Retina (tissue), 1 donor: Measurements from ENCODE around the gene ATAD1.
"Not testable (repeated sequence)": the region's sequence is repeated elsewhere in the genome, so short reads cannot be mapped to it uniquely, and the experiment has no call there.

ENCODE experiments used
- DNase-seq: peaks from one replicate; pipeline ENCODE4 v3.0.0-alpha.2; 2016

The ATAD1 gene, protein sequence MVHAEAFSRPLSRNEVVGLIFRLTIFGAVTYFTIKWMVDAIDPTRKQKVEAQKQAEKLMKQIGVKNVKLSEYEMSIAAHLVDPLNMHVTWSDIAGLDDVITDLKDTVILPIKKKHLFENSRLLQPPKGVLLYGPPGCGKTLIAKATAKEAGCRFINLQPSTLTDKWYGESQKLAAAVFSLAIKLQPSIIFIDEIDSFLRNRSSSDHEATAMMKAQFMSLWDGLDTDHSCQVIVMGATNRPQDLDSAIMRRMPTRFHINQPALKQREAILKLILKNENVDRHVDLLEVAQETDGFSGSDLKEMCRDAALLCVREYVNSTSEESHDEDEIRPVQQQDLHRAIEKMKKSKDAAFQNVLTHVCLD

GRCh38 chr10:87817609-87818504, at the start of gene ATAD1:
TSS of gene ATAD1 (minus strand) at chr10:87818226. CDS start at chr10:87814599, 3,627 bp downstream.
- DNase-seq: peak; percentile 96

DNA sequence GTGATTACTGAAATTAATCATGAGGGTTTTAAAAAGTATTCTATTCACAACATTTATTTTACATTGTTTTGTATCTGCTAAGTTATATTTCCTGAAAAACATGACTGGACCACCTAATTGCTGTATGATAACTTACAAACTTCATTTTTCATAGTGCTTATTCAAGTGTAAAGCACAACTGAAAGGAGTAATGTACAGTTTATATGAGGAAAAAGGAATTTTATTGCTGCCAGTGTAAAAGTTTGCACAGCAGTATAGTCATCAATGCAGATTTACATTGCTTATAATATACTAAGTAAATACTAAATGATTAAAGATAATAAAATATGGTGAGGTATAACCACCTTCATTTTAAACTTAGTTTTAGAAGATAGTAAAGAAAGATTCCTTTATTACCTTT, 49.4 kb upstream of the ATAD1 start:
- no peak for DNase-seq

- no peak for DNase-seq
Measured at GRCh38 chr10:87866412-87866974, 48.5 kb upstream of the ATAD1 start.

- peak; percentile 19 for DNase-seq
Measured at GRCh38 chr10:87865241-87865881, 47.3 kb upstream of the ATAD1 start.

GRCh38 chr10:87864496-87865059, 46.6 kb upstream of the ATAD1 start:
- DNase-seq: no peak

GRCh38 chr10:87863951-87864495, 46.0 kb upstream of the ATAD1 start:
- peak; percentile 87 for DNase-seq

DNA sequence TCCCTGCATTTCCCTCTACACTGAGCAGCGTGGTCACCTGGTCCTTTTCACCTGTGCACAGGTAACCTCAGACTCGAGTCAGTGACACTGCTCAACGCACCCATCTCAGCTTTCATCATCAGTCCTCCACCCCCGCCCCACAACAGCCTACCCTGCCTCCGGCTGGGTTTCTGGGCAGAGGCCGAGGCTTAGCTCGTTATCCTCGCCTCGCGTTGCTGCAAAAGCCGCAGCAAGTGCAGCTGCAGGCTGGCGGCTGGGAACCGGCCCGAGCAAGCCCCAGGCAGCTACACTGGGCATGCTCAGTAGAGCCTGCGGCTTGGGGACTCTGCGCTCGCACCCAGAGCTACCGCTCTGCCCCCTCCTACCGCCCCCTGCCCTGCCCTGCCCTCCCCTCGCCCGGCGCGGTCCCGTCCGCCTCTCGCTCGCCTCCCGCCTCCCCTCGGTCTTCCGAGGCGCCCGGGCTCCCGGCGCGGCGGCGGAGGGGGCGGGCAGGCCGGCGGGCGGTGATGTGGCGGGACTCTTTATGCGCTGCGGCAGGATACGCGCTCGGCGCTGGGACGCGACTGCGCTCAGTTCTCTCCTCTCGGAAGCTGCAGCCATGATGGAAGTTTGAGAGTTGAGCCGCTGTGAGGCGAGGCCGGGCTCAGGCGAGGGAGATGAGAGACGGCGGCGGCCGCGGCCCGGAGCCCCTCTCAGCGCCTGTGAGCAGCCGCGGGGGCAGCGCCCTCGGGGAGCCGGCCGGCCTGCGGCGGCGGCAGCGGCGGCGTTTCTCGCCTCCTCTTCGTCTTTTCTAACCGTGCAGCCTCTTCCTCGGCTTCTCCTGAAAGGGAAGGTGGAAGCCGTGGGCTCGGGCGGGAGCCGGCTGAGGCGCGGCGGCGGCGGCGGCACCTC, 45.3 kb upstream of the ATAD1 start, which contains the start of the genes KLLN and PTEN:
Gene KLLN, minus strand, starts transcription at position 481 of the 891 bp plus-strand sequence. CDS start 1,046 bp downstream, outside the sequence.
Gene PTEN, plus strand, starts transcription at position 573 of the 891 bp plus-strand sequence. CDS start 845 bp downstream, outside the sequence.
- peak; percentile 89 for DNase-seq

DNA sequence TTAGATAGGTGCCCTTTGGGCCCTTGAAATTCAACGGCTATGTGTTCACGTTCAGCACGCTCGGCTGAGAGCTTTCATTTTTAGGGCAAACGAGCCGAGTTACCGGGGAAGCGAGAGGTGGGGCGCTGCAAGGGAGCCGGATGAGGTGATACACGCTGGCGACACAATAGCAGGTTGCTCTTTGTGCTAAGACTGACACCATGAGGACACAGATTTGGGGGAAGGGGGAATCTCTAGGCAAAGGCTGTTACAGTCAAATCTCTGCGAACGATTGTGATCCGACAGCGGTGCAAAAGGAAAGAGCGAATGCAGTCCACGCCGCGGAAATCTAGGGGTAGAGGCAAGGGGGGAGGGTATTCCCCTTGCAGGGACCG, 44.6 kb upstream of the ATAD1 start:
- no peak for DNase-seq

DNA sequence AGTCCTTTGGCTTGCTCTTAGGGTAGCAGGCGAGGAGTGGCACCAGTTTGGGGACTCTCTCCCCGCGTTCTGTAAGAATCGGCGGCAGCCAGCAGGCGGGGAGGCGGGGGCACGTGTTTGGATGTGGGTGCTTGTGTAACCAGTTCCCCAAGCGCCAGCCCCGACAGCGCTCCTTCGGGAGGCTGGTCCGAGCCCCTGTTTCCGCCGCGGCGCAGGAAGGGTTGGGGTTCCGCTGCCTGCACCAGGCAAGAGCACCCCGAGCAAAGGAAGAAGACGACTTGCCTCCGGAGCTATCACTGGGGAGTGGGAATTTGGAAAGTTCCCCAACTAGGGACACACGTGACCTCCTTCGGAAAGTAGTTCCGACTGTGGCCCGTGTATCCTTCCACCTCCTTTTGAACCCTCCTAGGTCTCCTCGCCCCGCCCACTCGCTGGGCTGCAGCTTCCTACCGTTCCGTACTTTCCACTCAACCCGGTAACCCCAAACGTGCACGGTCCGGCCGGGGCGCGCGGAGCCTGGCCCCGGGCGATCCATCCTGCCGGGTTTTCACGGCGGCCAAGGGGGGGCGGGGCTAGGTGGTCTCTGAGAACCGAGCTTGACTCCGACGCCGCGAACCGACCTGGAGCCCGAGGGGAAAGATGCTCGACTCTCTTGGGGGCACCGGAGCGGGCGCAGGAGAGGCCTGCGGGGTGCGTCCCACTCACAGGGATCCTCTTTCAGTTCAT, 44.1 kb upstream of the ATAD1 start:
- peak; percentile 98 for DNase-seq

DNA sequence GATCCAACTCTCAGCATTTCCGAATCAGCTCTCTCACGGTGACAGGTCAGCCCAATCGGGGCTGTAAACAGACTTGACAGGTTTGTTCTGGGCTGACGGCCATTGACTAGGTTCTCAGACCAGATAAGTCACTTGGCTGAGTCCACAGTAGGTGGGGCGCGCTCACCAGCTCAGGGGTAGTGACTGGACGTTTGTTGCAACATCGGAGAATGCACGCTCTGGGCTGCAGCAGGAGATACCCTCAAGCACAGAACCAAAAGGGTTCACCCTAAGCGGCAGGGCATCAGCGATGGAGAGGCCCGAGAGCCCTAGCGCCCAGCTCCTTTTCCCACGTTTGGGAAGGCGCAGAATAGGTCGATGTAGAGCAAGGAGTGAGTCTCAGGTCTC, 43.5 kb upstream of the ATAD1 start:
- DNase-seq: no peak

GRCh38 chr10:87860816-87861403, 42.9 kb upstream of the ATAD1 start:
- DNase-seq: no peak

DNA sequence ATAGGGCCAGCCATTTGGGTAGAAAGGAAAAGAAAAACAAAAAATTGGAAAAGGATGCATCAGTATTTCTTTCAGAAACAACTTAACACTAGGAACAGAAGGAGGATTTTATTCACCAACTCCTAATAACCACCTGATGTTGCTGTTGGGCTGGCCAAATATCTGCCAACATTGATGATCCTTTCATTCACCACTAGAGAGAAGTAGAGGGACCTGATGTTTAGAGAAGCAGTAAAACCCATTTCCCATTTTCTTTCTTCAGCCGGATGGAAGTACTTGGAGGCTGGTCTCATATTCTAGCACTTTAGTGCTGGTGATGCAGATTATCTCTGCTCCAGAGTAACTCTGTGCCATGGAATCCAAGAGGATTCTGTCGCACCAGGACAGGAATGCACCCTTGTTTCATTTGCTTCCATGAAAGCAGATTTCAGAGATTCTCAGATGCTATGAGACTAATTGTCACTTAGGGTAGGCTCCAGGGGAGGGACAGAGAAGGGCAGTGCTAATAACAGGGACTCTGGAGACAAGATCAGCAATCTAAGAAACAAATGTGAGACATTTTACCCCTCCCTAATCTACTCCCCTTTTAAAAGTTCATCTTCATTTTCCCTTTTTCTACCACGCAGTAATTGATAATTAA, 42.2 kb upstream of the ATAD1 start:
- no peak for DNase-seq

DNA sequence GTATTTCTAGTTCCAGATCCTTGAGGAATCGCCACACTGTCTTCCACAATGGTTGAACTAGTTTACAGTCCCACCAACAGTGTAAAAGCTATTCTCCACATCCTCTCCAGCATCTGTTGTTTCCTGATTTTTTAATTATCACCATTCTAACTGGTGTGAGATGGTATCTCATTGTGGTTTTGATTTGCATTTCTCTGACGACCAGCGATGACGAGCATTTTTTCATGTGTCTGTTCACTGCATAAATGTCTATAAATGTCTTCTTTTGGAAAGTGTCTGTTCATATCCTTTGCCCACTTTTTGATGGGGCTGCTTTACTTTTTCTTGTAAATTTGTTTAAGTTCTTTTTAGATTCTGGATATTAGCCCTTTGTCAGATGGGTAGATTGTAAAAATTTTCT, 37.6 kb upstream of the ATAD1 start:
- DNase-seq: not testable (repeated sequence)

DNA sequence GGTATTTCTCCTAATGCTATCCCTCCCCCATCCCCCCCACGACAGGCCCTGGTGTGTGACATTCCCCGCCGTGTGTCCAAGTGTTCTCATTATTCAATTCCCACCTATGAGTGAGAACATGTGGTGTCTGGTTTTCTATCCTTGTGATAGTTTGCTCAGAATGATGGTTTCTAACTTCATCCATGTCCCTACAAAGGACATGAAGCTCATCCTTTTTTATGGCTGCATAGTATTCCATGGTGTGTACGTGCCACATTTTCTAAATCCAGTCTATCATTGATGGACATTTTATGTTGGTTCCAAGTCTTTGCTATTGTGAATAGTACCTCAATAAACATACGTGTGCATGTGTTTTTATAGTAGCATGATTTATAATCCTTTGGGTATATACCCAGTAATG, 37.2 kb upstream of the ATAD1 start:
- not testable (repeated sequence) for DNase-seq

DNA sequence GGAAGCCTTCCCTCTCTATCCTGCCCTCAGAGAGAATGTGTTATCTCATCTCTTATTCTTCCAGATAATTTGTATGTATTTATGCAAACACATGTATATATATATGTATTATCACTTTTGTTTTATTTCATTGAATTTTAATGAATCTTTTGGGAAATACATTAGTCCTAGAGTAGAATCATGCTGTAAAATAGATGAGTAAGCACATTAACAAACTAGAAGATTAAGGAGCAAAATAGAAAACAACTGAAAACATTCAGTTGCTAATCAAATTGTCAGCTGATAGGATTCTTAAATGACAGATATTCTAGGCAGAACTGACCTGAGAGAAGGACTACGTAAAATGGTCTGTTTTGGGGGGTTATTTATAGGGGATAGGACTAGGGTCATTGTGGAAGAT, 34.1 kb upstream of the ATAD1 start:
- DNase-seq: no peak

DNA sequence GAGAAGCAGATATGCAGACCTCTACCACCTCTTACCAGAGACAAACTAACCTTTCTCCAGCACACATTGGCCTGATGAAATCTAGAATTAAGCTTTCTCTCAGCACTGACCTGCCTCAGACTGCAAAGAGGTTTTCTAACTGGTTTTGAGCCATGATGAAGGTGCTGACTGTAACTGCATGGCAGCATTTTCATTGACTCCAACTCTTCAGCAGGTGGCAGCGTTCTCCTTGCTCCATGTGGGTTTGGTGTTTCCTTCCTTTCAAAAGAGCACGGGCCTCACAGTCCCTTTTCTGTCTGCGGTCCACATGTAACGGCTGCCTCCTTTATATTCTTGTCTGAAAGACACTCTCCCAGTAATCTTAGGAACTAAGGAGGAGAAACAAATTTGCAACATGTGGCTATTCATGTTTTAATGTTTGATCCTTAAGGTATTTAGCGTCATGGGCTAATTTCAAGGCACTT, 32.7 kb upstream of the ATAD1 start:
- DNase-seq: peak; percentile 54

GRCh38 chr10:87849001-87849400, 31.0 kb upstream of the ATAD1 start:
- DNase-seq: no peak

DNA sequence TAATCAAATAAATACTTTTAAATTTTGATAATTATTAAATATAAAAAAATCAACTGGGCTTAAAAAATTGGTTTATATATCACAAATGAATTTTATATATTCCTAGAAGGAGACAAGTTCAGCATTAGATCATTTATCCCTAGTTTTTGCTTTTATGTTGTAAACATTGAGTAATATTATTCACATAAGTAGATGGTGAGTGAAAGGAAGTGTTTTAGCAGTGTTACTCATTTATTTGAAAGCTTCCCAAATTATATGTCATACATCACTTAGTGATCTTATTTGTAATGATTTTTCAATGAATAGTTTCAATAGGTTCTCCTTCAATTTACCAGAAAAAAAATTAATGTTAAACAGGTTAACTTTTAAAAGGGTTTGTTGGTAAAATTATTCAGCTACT, 29.5 kb upstream of the ATAD1 start:
- DNase-seq: no peak

- not testable (repeated sequence) for DNase-seq
Measured at GRCh38 chr10:87846711-87847110, 28.7 kb upstream of the ATAD1 start.
